Sigmoid colon (tissue), 7 donors: ENCODE results near the gene REX1BD. TPM values are rescaled to one million over a fixed set of nuclear protein-coding genes. Genes with fewer than 3 reads are reported as not detected.

Source experiments
- DNase-seq: peaks from one replicate; pipeline ENCODE4 v3.0.0-alpha.2; 2019
- H3K27ac ChIP-seq, 4 donors: fragments of 200-600 bp; sonication (generic); one replicate each; pipeline ENCODE4 v1.5.1; 2016 to 2019; ENCODE audit warnings: mild to moderate bottlenecking in 1 of 4
- H3K27me3 ChIP-seq, 3 donors: fragments of 200-600 bp; sonication (generic); one replicate each; pipeline ENCODE4 v1.5.1; 2019; ENCODE audit warnings: mild to moderate bottlenecking in 1 of 3
- H3K36me3 ChIP-seq, 4 donors: fragments of 200-600 bp; sonication (generic); one replicate each; pipeline ENCODE4 v1.5.1; 2016 to 2019
- H3K4me1 ChIP-seq, 4 donors: fragments of 200-600 bp; sonication (generic); one replicate each; pipeline ENCODE4 v1.5.1; 2017 to 2019
- H3K4me3 ChIP-seq, 4 donors: fragments of 200-600 bp; sonication (generic); one replicate each; pipeline ENCODE4 v1.5.1; 2017 to 2019; ENCODE audit warnings: mild to moderate bottlenecking in 2 of 4, moderate library complexity in 1 of 4
- H3K9me3 ChIP-seq, 4 donors: fragments of 200-600 bp in 3 of 4; sonication (generic) in 3 of 4; one replicate each; pipeline versions ENCODE4 v1.5.1 to v1.6.1; 2013 to 2019
- EP300 ChIP-seq, 4 donors: sonication (generic); formaldehyde crosslinking; IDR thresholded peaks; one replicate each; pipeline ENCODE4 v1.6.1; 2017; ENCODE audit warnings: antibody characterized with exemption in 4 of 4
- POLR2A ChIP-seq, 2 donors: fragments of 450-650 bp; IDR thresholded peaks; one replicate each; pipeline ENCODE4 v1.6.1; 2016; ENCODE audit warnings: antibody characterized with exemption in 2 of 2, mild to moderate bottlenecking in 2 of 2, moderate library complexity in 2 of 2
- POLR2AphosphoS5 ChIP-seq, 4 donors: sonication (generic); formaldehyde crosslinking; IDR thresholded peaks; one replicate each; pipeline ENCODE4 v1.6.1; 2017; ENCODE audit warnings: antibody characterized with exemption in 4 of 4
- WGBS, 2 donors: extraction: QIAGEN DNeasy Blood & Tissue Kit; methylation state at CpG; one replicate each; pipeline ENCODE4 v1.1.7; 2013; 5-methylcytosine and 5-hydroxymethylcytosine counted together
- intact Hi-C: fragments of 100-400 bp; cut with DNase I; formaldehyde crosslinking; loops from one replicate; pipeline ENCODE4 v1.15.1; 2023
- polyA plus RNA-seq, 3 donors: library from polyadenylated mRNA; stranded (reverse); fragments of 200-250 nt; gene quantifications; one replicate each; pipeline ENCODE4 v1.2.3, GENCODE V29; 2013
- total RNA-seq, 4 donors: library from RNA; depleted of rRNA; stranded (reverse); fragments of >200 nt; gene quantifications; one replicate each; pipeline ENCODE4 v1.1.0, GENCODE V29; 2016
- TF ChIP-seq, protein P1 (sequence below), 4 experiments: fragments of 450-650 bp in 3 of 4; fragments of 200-600 bp in 1 of 4; IDR thresholded peaks; one replicate each; pipeline ENCODE4 v1.5.1; 2016 to 2019; ENCODE audit warnings: antibody characterized with exemption in 4 of 4, mild to moderate bottlenecking in 3 of 4, moderate library complexity in 2 of 4
- donor health status: healthy with polysubstance abuse.
- donor health status: Bipolar disorder and iron deficiency.
- donor health status: healthy.

The REX1BD gene
- total and polyA plus RNA-seq, 7 donors = 40.5 to 101 (median 76.7) TPM

GRCh38 chr19:18635831-18636182 lies 47.2 kb downstream of the REX1BD start:
- Histone ChIP-seq H3K4me1 (peaks cover 0 to 26% (median 21%) of the 10 kb centered on the region in 4 donors), H3K36me3 (no peaks in the 10 kb centered on the region), H3K9me3 (no peaks in the 10 kb centered on the region), H3K4me3 (peak overlapping the region in 3 of 4 donors; percentile 72 to 97 (median 97)), H3K27ac (peak overlapping the region; percentile 86 to 94 (median 90)), H3K27me3 (no peaks in the 10 kb centered on the region)
- TF ChIP-seq EP300 (IDR thresholded peaks at IDR 0.05) (no peak), POLR2A (IDR thresholded peaks at IDR 0.05) (no peak), POLR2AphosphoS5 (IDR thresholded peaks at IDR 0.05) (no peak)
- TF ChIP-seq, protein P1, sequence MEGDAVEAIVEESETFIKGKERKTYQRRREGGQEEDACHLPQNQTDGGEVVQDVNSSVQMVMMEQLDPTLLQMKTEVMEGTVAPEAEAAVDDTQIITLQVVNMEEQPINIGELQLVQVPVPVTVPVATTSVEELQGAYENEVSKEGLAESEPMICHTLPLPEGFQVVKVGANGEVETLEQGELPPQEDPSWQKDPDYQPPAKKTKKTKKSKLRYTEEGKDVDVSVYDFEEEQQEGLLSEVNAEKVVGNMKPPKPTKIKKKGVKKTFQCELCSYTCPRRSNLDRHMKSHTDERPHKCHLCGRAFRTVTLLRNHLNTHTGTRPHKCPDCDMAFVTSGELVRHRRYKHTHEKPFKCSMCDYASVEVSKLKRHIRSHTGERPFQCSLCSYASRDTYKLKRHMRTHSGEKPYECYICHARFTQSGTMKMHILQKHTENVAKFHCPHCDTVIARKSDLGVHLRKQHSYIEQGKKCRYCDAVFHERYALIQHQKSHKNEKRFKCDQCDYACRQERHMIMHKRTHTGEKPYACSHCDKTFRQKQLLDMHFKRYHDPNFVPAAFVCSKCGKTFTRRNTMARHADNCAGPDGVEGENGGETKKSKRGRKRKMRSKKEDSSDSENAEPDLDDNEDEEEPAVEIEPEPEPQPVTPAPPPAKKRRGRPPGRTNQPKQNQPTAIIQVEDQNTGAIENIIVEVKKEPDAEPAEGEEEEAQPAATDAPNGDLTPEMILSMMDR (IDR thresholded peaks at IDR 0.05) = no peak
- DNase-seq = no peak
- intact Hi-C loops = loop anchor here (2.0 to 5.0 kb wide), 2 partner anchors 47 to 551 kb away; partner anchors contain the start of gene CRTC1
- 6 to 12% methylated on average over 6 of the region's 6 CpGs for WGBS, 2 donors

- intact Hi-C loops = loop anchor here (2.0 to 5.0 kb wide), 2 partner anchors 46 to 551 kb away; partner anchors contain the start of gene CRTC1
- H3K4me1 ChIP-seq = peaks cover 0 to 26% (median 21%) of the 10 kb centered on the region in 4 donors
- TF ChIP-seq, protein P1 (IDR thresholded peaks at IDR 0.05) = no peak
- no peak for TF ChIP-seq POLR2A (IDR thresholded peaks at IDR 0.05)
- no peaks in the 10 kb centered on the region for H3K36me3 ChIP-seq
- WGBS, 2 donors = 1% methylated on average over 44 of the region's 44 CpGs
- H3K4me3 ChIP-seq = peak overlapping the region; percentile 72 to 97 (median 92)
- peak; percentile 99 for DNase-seq
- no peaks in the 10 kb centered on the region for H3K9me3 ChIP-seq
- H3K27me3 ChIP-seq = no peaks in the 10 kb centered on the region
- peak overlapping the region; percentile 86 to 94 (median 90) for H3K27ac ChIP-seq
These were observed 47.8 kb downstream of the REX1BD start for GRCh38 chr19:18636183-18636968.

- H3K4me1 ChIP-seq = peaks cover 0 to 26% (median 21%) of the 10 kb centered on the region in 4 donors
- TF ChIP-seq POLR2AphosphoS5 (IDR thresholded peaks at IDR 0.05) (peak; percentile 81 to 91 (median 86)), EP300 (IDR thresholded peaks at IDR 0.05) (no peak), POLR2A (IDR thresholded peaks at IDR 0.05) (peak; percentile 35 to 45)
- TF ChIP-seq, protein P1 (IDR thresholded peaks at IDR 0.05) = no peak
- intact Hi-C loops = loop anchor here (2.0 to 5.0 kb wide), 2 partner anchors 46 to 550 kb away; partner anchors contain the start of gene CRTC1
- no peaks in the 10 kb centered on the region for H3K9me3 ChIP-seq
- 3 to 5% methylated on average over 47 of the region's 47 CpGs for WGBS, 2 donors
- DNase-seq = no peak
- H3K4me3 ChIP-seq = peak within 1 kb of the TSS; percentile 72 to 97 (median 92)
- H3K36me3 ChIP-seq = no peaks in the 10 kb centered on the region
- no peaks in the 10 kb centered on the region for H3K27me3 ChIP-seq
- peak within 1 kb of the TSS; percentile 86 to 94 (median 90) for H3K27ac ChIP-seq
These were observed 48.5 kb downstream of the REX1BD start, which contains the start of gene KLHL26 for GRCh38 chr19:18636969-18637629. Gene KLHL26 (plus strand): TSS chr19:18637028. CDS start chr19:18637055, 27 bp downstream.

GRCh38 chr19:18637673-18638630 lies 49.4 kb downstream of the REX1BD start:
- WGBS, 2 donors = 13 to 47% methylated on average over 3 of the region's 3 CpGs

More at GRCh38 chr19:18637673-18638630, 49.4 kb downstream of the REX1BD start:
- peak overlapping the region; percentile 86 to 94 (median 90) for H3K27ac ChIP-seq
- intact Hi-C loops = loop anchor here (2.0 to 5.0 kb wide), 2 partner anchors 45 to 549 kb away; partner anchors contain the start of gene CRTC1
- H3K27me3 ChIP-seq = no peaks in the 10 kb centered on the region
- TF ChIP-seq, protein P1 (IDR thresholded peaks at IDR 0.05) = no peak
- TF ChIP-seq EP300 (IDR thresholded peaks at IDR 0.05) = no peak
- no peak for TF ChIP-seq POLR2A (IDR thresholded peaks at IDR 0.05)
- no peak for TF ChIP-seq POLR2AphosphoS5 (IDR thresholded peaks at IDR 0.05)
- peaks cover 0 to 26% (median 21%) of the 10 kb centered on the region in 4 donors for H3K4me1 ChIP-seq
- H3K36me3 ChIP-seq = no peaks in the 10 kb centered on the region
- DNase-seq = no peak
- no peaks in the 10 kb centered on the region for H3K9me3 ChIP-seq
- H3K4me3 ChIP-seq = peak overlapping the region; percentile 72 to 97 (median 92)
